SK-N-MC (cell line): ENCODE data around the gene CHAT.

Experiments
- DNase-seq: peaks from one replicate; pipeline ENCODE4 v3.0.0-alpha.2; 2011; ENCODE audit warnings: low read depth, low spot score
- H3K27ac ChIP-seq: fragments of 200-600 bp; sonication (generic); 2 replicates; pipeline ENCODE4 v1.5.1; 2016; ENCODE audit warnings: mixed run types
- H3K36me3 ChIP-seq: fragments of 200-600 bp; sonication (generic); 2 replicates; pipeline ENCODE4 v1.6.1; 2017; ENCODE audit warnings: antibody characterized with exemption, low read length, mixed read lengths; ENCODE audit not compliant: insufficient read depth
- H3K4me3 ChIP-seq: fragments of 200-600 bp; sonication (generic); 2 replicates; pipeline ENCODE4 v1.5.1; 2016
- H3K9ac ChIP-seq: fragments of 200-600 bp; sonication (generic); 2 replicates; pipeline ENCODE4 v1.8.0; 2017; ENCODE audit warnings: mixed run types, mixed read lengths; ENCODE audit not compliant: insufficient read length
- H3K9me3 ChIP-seq: fragments of 200-600 bp; sonication (generic); 2 replicates; pipeline ENCODE4 v1.6.1; 2017; ENCODE audit warnings: low read depth, mild to moderate bottlenecking, antibody characterized with exemption, low read length, moderate library complexity, mixed read lengths
- EZH2 ChIP-seq: fragments of 200-600 bp; sonication (generic); IDR thresholded peaks from one replicate; pipeline ENCODE4 v1.6.1; 2017; ENCODE audit warnings: antibody characterized with exemption
- FOXP2 ChIP-seq: optimal IDR thresholded peaks from 2 replicates; pipeline ENCODE3; 2011; ENCODE audit warnings: mild to moderate bottlenecking, moderate library complexity; ENCODE audit not compliant: insufficient read depth; ENCODE audit errors: extremely low read length, control extremely low read depth
- POLR2AphosphoS5 ChIP-seq: IDR thresholded peaks from 2 replicates; pipeline ENCODE4 v1.6.1; 2012; ENCODE audit warnings: mild to moderate bottlenecking, low read depth, low read length, borderline replicate concordance

CHAT gene

DNA sequence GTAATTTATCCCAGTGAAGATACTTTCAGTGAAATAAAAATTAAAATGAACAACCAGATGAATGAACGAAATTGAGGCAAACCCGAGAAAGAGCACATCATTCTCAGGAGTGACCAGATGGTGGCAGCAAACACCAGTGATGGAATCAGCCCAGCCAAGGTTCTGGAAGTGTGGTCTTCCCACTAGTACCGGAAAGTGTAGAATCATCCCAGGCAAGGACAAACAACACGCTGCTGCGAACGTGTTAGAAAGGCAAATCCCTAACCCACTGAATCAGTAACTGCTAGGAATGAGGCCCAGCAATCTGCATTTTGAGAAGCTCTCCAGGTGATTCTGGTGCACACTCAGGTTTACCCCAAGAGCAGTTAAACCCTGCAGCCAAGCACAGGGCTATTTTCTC is 19.2 kb upstream of the CHAT start:
- no peaks in the 10 kb centered on the region for H3K36me3 ChIP-seq
- peak; percentile 26 for DNase-seq
- no peak overlapping the region for H3K27ac ChIP-seq
- no peak overlapping the region for H3K9ac ChIP-seq
- H3K9me3 ChIP-seq: no peaks in the 10 kb centered on the region
- TF ChIP-seq FOXP2: no peak
- TF ChIP-seq EZH2: no peak
- TF ChIP-seq POLR2AphosphoS5: no peak
- no peak overlapping the region; the same call in 1 of the 2 replicates for H3K4me3 ChIP-seq

DNA sequence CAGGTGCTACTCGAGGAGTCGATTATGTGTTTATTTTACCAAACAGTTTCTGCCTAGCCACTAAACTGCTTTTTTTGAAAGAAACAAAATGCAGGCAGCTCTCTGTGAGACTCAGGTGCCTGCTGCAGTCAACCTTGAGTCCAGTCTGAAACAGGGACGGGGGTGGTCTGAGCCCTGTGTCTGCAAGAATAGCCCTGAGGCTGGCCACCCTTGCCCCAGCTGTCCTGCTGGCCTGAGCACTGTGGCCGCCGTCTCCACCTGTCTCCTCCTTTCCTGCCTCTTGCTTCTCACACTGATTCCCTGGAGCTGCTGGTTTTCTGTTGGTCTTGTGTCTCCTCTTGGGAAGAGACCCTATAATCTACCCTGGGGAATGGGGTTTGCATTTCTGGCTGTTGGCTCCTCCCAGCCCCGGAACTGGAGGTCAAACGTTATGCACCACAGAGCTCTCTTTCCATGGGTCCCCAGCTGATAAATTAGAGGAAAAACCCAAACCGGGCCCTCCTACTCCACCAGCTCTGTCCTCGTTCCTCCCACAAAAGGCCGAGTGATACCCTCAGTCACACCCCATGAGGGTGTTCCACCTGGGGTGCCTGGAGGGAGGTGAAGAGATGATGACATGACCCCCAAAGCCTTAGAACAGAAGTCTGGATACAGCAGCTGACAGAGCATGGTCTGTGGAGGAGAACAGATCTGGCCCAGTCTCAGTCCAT is 18.7 kb upstream of the CHAT start:
- H3K4me3 ChIP-seq: no peak overlapping the region
- H3K9me3 ChIP-seq: no peaks in the 10 kb centered on the region
- no peak for DNase-seq
- no peaks in the 10 kb centered on the region for H3K36me3 ChIP-seq
- no peak overlapping the region for H3K27ac ChIP-seq
- TF ChIP-seq EZH2: no peak
- no peak for TF ChIP-seq POLR2AphosphoS5
- no peak for TF ChIP-seq FOXP2
- no peak overlapping the region for H3K9ac ChIP-seq

GRCh38 chr10:49595713-49596492 is 17.9 kb upstream of the CHAT start:
- no peak for TF ChIP-seq EZH2

DNA sequence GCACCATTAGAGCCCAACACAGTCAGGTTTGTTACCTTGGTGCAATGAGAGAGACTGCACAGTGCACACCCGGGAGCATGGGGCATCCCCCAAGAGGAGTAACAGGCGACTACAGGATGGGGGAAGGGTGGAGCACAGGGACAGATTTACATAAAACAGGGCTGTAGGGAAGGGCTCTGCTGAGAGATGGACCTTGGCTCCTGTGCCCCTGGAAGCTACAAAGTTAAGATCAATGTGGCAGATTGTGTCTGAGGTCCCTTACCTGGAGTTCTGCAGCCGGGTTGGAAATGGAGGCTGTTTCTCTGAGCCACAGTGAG is 17.4 kb upstream of the CHAT start:
- no peak for DNase-seq
- Histone ChIP-seq H3K27ac (no peak overlapping the region), H3K4me3 (no peak overlapping the region), H3K9ac (no peak overlapping the region), H3K9me3 (no peaks in the 10 kb centered on the region), H3K36me3 (no peaks in the 10 kb centered on the region)
- TF ChIP-seq POLR2AphosphoS5 (no peak), FOXP2 (no peak), EZH2 (no peak)

More at GRCh38 chr10:49595713-49596492, 17.9 kb upstream of the CHAT start:
- Histone ChIP-seq H3K36me3 (no peaks in the 10 kb centered on the region), H3K27ac (no peak overlapping the region), H3K9me3 (no peaks in the 10 kb centered on the region), H3K9ac (no peak overlapping the region), H3K4me3 (no peak overlapping the region)
- DNase-seq: no peak

- H3K36me3 ChIP-seq: no peaks in the 10 kb centered on the region
These were observed 17.0 kb upstream of the CHAT start for GRCh38 chr10:49596836-49597235.

GRCh38 chr10:49597426-49598163 is 16.2 kb upstream of the CHAT start:
- Histone ChIP-seq H3K27ac (no peak overlapping the region), H3K9me3 (no peaks in the 10 kb centered on the region), H3K4me3 (no peak overlapping the region), H3K9ac (no peak overlapping the region), H3K36me3 (no peaks in the 10 kb centered on the region)
- DNase-seq: no peak
- no peak for TF ChIP-seq FOXP2
- TF ChIP-seq EZH2: no peak
- TF ChIP-seq POLR2AphosphoS5: no peak

More at GRCh38 chr10:49596836-49597235, 17.0 kb upstream of the CHAT start:
- Histone ChIP-seq H3K9me3 (no peaks in the 10 kb centered on the region), H3K4me3 (no peak overlapping the region), H3K9ac (no peak overlapping the region), H3K27ac (no peak overlapping the region)
- DNase-seq: no peak
- no peak for TF ChIP-seq POLR2AphosphoS5
- no peak for TF ChIP-seq FOXP2
- TF ChIP-seq EZH2: no peak

GRCh38 chr10:49598164-49598856 is 15.5 kb upstream of the CHAT start:
- H3K9me3 ChIP-seq: no peaks in the 10 kb centered on the region
- no peak overlapping the region for H3K27ac ChIP-seq
- H3K36me3 ChIP-seq: no peaks in the 10 kb centered on the region
- TF ChIP-seq FOXP2 (no peak), EZH2 (no peak), POLR2AphosphoS5 (no peak)
- no peak overlapping the region for H3K9ac ChIP-seq
- no peak for DNase-seq
- no peak overlapping the region for H3K4me3 ChIP-seq

DNA sequence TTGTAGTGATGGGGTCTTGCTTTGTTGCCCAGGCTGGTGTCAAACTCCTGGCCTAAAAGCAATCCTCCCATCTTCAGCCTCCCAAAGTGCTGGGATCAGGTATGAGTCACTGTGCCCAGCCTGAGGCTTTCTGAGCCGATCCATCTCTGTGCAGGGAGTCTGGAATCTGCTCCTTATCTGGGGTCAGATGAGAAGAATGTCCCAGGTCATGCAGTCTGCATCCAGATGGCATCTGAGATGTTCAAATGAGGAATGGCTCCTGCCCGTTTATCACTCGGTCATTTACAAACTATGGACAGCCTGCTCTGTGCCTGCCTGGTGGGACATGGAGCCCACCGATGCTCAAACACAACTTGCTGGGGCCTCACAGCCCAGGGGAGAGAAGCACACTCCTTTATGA is 14.9 kb upstream of the CHAT start:
- TF ChIP-seq POLR2AphosphoS5 (no peak), FOXP2 (no peak), EZH2 (no peak)
- no peak for DNase-seq
- no peak overlapping the region for H3K4me3 ChIP-seq

More for the DNA sequence above, 14.9 kb upstream of the CHAT start:
- Histone ChIP-seq H3K9me3 (no peaks in the 10 kb centered on the region), H3K27ac (no peak overlapping the region), H3K9ac (no peak overlapping the region), H3K36me3 (no peaks in the 10 kb centered on the region)
